IgD-negative memory B cell (primary cell): ENCODE measurements around the gene EIF4ENIF1. TPM values are rescaled to one million over a fixed set of nuclear protein-coding genes. Genes with fewer than 3 reads are reported as not detected.
"Not testable (repeated sequence)": the region's sequence is repeated elsewhere in the genome, so short reads cannot be mapped to it uniquely, and the experiment has no call there.

Experiments
- H3K27ac Mint-ChIP-seq, 3 donors: one replicate each; pipeline ENCODE4 v1.8.0; 2020 to 2022; ENCODE audit warnings: mild to moderate bottlenecking in 3 of 3, mixed read lengths in 3 of 3, moderate library complexity in 1 of 3
- H3K27me3 Mint-ChIP-seq: one replicate; pipeline ENCODE4 v1.8.0; 2021; ENCODE audit warnings: mixed read lengths
- H3K36me3 Mint-ChIP-seq: one replicate; pipeline ENCODE4 v1.8.0; 2020; ENCODE audit warnings: mild to moderate bottlenecking, mixed read lengths
- H3K4me1 Mint-ChIP-seq, 3 donors: one replicate each; pipeline ENCODE4 v1.8.0; 2020 to 2022; ENCODE audit warnings: mixed read lengths in 3 of 3, mild to moderate bottlenecking in 1 of 3
- H3K4me3 Mint-ChIP-seq, 4 donors: one replicate each; pipeline ENCODE4 v1.8.0; 2020 to 2022; ENCODE audit warnings: mild to moderate bottlenecking in 4 of 4, mixed read lengths in 4 of 4, moderate library complexity in 3 of 4
- H3K9me3 Mint-ChIP-seq, 3 donors: one replicate each; pipeline ENCODE4 v1.8.0; 2020 to 2021; ENCODE audit warnings: mixed read lengths in 3 of 3, mild to moderate bottlenecking in 1 of 3
- polyA plus RNA-seq: library from polyadenylated mRNA; unstranded; fragments of 300-500 nt; fragmentation: Illumina TruSeq; gene quantifications from one replicate; pipeline ENCODE4 v1.2.3, GENCODE V29; 2021

EIF4ENIF1 gene, protein sequence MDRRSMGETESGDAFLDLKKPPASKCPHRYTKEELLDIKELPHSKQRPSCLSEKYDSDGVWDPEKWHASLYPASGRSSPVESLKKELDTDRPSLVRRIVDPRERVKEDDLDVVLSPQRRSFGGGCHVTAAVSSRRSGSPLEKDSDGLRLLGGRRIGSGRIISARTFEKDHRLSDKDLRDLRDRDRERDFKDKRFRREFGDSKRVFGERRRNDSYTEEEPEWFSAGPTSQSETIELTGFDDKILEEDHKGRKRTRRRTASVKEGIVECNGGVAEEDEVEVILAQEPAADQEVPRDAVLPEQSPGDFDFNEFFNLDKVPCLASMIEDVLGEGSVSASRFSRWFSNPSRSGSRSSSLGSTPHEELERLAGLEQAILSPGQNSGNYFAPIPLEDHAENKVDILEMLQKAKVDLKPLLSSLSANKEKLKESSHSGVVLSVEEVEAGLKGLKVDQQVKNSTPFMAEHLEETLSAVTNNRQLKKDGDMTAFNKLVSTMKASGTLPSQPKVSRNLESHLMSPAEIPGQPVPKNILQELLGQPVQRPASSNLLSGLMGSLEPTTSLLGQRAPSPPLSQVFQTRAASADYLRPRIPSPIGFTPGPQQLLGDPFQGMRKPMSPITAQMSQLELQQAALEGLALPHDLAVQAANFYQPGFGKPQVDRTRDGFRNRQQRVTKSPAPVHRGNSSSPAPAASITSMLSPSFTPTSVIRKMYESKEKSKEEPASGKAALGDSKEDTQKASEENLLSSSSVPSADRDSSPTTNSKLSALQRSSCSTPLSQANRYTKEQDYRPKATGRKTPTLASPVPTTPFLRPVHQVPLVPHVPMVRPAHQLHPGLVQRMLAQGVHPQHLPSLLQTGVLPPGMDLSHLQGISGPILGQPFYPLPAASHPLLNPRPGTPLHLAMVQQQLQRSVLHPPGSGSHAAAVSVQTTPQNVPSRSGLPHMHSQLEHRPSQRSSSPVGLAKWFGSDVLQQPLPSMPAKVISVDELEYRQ
- 21.7 TPM for polyA plus RNA-seq

GRCh38 chr22:31489632-31490495 is at the start of gene EIF4ENIF1:
Gene EIF4ENIF1 (minus strand): TSS chr22:31489842. CDS start chr22:31488718, 1,124 bp downstream.
- Mint-ChIP-seq H3K4me1 (peaks cover 28 to 42% (median 33%) of the 10 kb centered on the region in 3 donors), H3K9me3 (no peaks in the 10 kb centered on the region), H3K4me3 (peak within 1 kb of the TSS; percentile 89 to 97 (median 96)), H3K36me3 (no peaks in the 10 kb centered on the region), H3K27ac (peak within 1 kb of the TSS; percentile 91 to 100 (median 100)), H3K27me3 (no peaks in the 10 kb centered on the region)

DNA sequence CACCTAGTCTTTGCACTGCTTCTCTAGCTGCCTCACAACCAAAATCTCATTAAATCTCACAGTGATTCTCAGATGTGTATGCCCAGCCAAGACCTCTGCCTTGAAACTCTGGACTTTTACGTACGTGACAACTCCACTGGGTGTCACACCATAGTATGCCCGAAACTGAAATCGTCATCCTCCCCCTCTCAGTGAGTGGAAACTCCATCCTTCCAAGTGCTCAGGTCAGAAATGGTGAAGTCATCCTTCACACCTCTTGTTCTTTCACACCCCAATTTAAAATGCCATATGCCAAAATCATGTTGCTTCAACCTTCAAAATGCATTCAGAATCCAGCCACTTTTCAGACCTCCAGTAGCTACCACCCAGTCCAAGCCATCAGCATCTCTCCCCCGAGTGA is 49.2 kb upstream of the EIF4ENIF1 start:
- Mint-ChIP-seq H3K4me3 (no peak overlapping the region), H3K27ac (peak overlapping the region in 1 of 3 donors; percentile 20), H3K9me3 (no peaks in the 10 kb centered on the region), H3K27me3 (no peaks in the 10 kb centered on the region), H3K36me3 (peaks cover 12% of the 10 kb centered on the region), H3K4me1 (peaks cover 4 to 7% (median 5%) of the 10 kb centered on the region in 3 donors)

- Mint-ChIP-seq H3K27ac (peak overlapping the region in 2 of 3 donors; percentile 28 to 67), H3K4me3 (no peak overlapping the region), H3K9me3 (no peaks in the 10 kb centered on the region), H3K36me3 (peaks cover 21% of the 10 kb centered on the region), H3K27me3 (no peaks in the 10 kb centered on the region), H3K4me1 (peaks cover 4 to 7% (median 5%) of the 10 kb centered on the region in 3 donors)
Measured at GRCh38 chr22:31537019-31537535, 47.4 kb upstream of the EIF4ENIF1 start.

DNA sequence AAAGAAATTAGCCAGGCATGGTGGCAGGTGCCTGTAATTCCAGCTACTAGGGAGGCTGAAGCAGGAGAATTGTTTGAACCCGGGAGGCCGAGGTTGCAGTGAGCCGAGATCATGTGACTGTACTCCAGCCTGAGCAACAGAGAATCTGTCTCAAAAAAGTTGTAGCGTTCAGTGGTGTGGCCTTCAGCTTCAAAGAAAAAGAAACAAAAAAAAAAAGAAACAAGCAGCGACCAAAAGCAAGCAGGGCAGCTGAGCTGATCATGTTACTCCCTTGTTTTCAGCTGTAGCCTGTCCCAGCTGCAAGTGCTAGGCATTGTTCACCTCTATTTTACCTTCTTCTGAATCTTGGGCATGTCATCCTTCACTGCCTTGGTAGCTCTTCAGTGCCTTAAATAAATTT is 43.7 kb upstream of the EIF4ENIF1 start:
- Mint-ChIP-seq H3K27ac (peak overlapping the region in 2 of 3 donors; percentile 36 to 69), H3K4me1 (peaks cover 0 to 4% (median 3%) of the 10 kb centered on the region in 3 donors), H3K4me3 (no peak overlapping the region), H3K9me3 (no peaks in the 10 kb centered on the region), H3K36me3 (peaks cover 15% of the 10 kb centered on the region), H3K27me3 (no peaks in the 10 kb centered on the region)

GRCh38 chr22:31532060-31532459 is 42.4 kb upstream of the EIF4ENIF1 start:
- Mint-ChIP-seq H3K4me1 (peaks cover 0 to 4% (median 3%) of the 10 kb centered on the region in 3 donors), H3K27me3 (no peaks in the 10 kb centered on the region)

GRCh38 chr22:31530823-31531195 is 41.2 kb upstream of the EIF4ENIF1 start:
- H3K27ac Mint-ChIP-seq = no peak overlapping the region
- H3K9me3 Mint-ChIP-seq = no peaks in the 10 kb centered on the region
- no peaks in the 10 kb centered on the region for H3K27me3 Mint-ChIP-seq
- H3K4me1 Mint-ChIP-seq = peaks cover 3 to 5% (median 3%) of the 10 kb centered on the region in 3 donors
- H3K36me3 Mint-ChIP-seq = peaks cover 12% of the 10 kb centered on the region
- H3K4me3 Mint-ChIP-seq = no peak overlapping the region

More at GRCh38 chr22:31532060-31532459, 42.4 kb upstream of the EIF4ENIF1 start:
- Mint-ChIP-seq H3K4me3 (no peak overlapping the region), H3K36me3 (peaks cover 14% of the 10 kb centered on the region), H3K27ac (no peak overlapping the region), H3K9me3 (no peaks in the 10 kb centered on the region)

DNA sequence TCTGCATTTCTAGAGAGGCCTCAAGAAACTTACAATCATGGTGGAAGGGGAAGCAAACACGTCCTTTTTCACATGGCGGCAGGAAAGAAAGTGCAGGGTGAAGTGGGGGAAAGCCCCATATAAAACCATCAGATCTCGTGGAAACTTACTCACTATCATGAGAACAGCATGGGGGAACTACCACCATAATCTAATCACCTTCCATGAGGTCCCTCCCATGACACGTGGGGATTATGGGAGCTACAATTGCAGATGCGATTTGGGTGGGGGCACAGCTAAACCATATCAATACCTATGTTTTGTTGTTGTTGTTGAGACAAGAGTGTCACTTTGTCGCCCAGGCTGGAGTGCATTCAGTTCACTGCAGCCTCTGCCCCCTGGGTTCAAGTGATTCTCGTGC is 36.6 kb upstream of the EIF4ENIF1 start:
- H3K36me3 Mint-ChIP-seq = peaks cover 2% of the 10 kb centered on the region
- H3K4me3 Mint-ChIP-seq = no peak overlapping the region
- H3K9me3 Mint-ChIP-seq = no peaks in the 10 kb centered on the region
- no peaks in the 10 kb centered on the region for H3K27me3 Mint-ChIP-seq
- peaks cover 7 to 12% (median 9%) of the 10 kb centered on the region in 3 donors for H3K4me1 Mint-ChIP-seq
- H3K27ac Mint-ChIP-seq = peak overlapping the region in 1 of 3 donors; percentile 58

- not testable (repeated sequence) for H3K27ac Mint-ChIP-seq, H3K9me3 Mint-ChIP-seq, H3K36me3 Mint-ChIP-seq, H3K27me3 Mint-ChIP-seq
- peak overlapping the region in 1 of 4 donors; percentile 33 for H3K4me3 Mint-ChIP-seq
- H3K4me1 Mint-ChIP-seq = peaks cover 10 to 14% (median 12%) of the 10 kb centered on the region in 3 donors
Measured at GRCh38 chr22:31524132-31524531, 34.5 kb upstream of the EIF4ENIF1 start.

GRCh38 chr22:31520051-31520450 is 30.4 kb upstream of the EIF4ENIF1 start:
- Mint-ChIP-seq H3K9me3 (no peaks in the 10 kb centered on the region), H3K4me3 (no peak overlapping the region), H3K36me3 (peaks cover 2% of the 10 kb centered on the region), H3K27me3 (no peaks in the 10 kb centered on the region), H3K4me1 (peaks cover 12 to 15% (median 14%) of the 10 kb centered on the region in 3 donors), H3K27ac (no peak overlapping the region)

- no peaks in the 10 kb centered on the region for H3K9me3 Mint-ChIP-seq
- H3K4me1 Mint-ChIP-seq = peaks cover 5 to 18% (median 12%) of the 10 kb centered on the region in 3 donors
- no peak overlapping the region for H3K4me3 Mint-ChIP-seq
- no peaks in the 10 kb centered on the region for H3K27me3 Mint-ChIP-seq
- H3K27ac Mint-ChIP-seq = no peak overlapping the region
- H3K36me3 Mint-ChIP-seq = peaks cover 19% of the 10 kb centered on the region
Measured at GRCh38 chr22:31509061-31509762, 19.6 kb upstream of the EIF4ENIF1 start.

GRCh38 chr22:31508536-31508935 is 18.9 kb upstream of the EIF4ENIF1 start:
- Mint-ChIP-seq H3K4me1 (peaks cover 5 to 18% (median 14%) of the 10 kb centered on the region in 3 donors), H3K27me3 (no peaks in the 10 kb centered on the region), H3K36me3 (peaks cover 20% of the 10 kb centered on the region), H3K9me3 (no peaks in the 10 kb centered on the region), H3K27ac (peak overlapping the region in 1 of 3 donors; percentile 48), H3K4me3 (no peak overlapping the region)

GRCh38 chr22:31507517-31507916 is 17.9 kb upstream of the EIF4ENIF1 start:
- H3K4me1 Mint-ChIP-seq = peaks cover 8 to 21% (median 16%) of the 10 kb centered on the region in 3 donors
- H3K9me3 Mint-ChIP-seq, H3K27me3 Mint-ChIP-seq, H3K4me3 Mint-ChIP-seq: not testable (repeated sequence)
- H3K36me3 Mint-ChIP-seq = peaks cover 19% of the 10 kb centered on the region
- H3K27ac Mint-ChIP-seq = peak overlapping the region in 1 of 3 donors; percentile 54

DNA sequence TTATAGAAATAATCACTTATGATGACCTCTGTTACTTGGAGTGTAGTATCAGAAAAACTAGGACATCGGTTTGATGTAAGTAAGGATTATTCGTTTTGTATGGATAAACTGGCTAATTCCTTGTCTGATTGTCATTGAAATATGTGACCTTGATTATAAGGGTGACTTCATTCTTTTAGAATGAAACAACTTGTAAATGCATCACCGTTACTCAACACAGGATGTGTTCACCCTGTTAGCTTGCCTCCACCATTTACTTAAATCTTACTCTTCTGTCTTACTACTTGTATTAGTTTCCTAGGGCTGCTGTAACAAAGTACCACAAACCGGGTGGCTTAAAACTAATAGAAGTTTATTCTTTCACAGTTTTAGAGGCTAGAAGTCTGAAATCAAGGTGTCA is 14.6 kb upstream of the EIF4ENIF1 start:
- H3K4me1 Mint-ChIP-seq = peaks cover 7 to 21% (median 16%) of the 10 kb centered on the region in 3 donors
- no peak overlapping the region for H3K4me3 Mint-ChIP-seq
- H3K27me3 Mint-ChIP-seq = no peaks in the 10 kb centered on the region
- peaks cover 14% of the 10 kb centered on the region for H3K36me3 Mint-ChIP-seq
- no peaks in the 10 kb centered on the region for H3K9me3 Mint-ChIP-seq
- H3K27ac Mint-ChIP-seq = no peak overlapping the region
